Measurements from ENCODE around the gene ALK.

DNA sequence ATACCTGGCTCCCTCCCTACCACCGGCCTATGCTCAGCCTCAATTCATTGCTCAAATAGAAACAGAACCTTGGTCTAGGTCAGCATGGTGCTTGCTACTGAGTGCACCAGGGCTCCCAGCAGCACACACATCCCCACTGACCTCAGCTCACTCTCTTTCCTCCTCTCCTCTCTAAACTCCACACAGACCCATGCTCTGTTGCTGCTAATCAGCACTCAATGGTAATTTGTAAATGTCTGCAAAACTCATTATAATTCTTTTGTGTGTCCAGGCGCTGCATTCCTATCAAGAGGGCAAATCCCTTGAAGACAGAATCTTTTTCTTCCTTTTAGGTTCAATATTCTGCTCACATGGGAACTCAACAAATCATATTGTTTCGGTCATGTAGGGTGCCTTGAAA lies 424.0 kb downstream of the ALK start:
- TF ChIP-seq, protein P1, sequence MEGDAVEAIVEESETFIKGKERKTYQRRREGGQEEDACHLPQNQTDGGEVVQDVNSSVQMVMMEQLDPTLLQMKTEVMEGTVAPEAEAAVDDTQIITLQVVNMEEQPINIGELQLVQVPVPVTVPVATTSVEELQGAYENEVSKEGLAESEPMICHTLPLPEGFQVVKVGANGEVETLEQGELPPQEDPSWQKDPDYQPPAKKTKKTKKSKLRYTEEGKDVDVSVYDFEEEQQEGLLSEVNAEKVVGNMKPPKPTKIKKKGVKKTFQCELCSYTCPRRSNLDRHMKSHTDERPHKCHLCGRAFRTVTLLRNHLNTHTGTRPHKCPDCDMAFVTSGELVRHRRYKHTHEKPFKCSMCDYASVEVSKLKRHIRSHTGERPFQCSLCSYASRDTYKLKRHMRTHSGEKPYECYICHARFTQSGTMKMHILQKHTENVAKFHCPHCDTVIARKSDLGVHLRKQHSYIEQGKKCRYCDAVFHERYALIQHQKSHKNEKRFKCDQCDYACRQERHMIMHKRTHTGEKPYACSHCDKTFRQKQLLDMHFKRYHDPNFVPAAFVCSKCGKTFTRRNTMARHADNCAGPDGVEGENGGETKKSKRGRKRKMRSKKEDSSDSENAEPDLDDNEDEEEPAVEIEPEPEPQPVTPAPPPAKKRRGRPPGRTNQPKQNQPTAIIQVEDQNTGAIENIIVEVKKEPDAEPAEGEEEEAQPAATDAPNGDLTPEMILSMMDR (IDR thresholded peaks at IDR 0.05; ENCODE audit: low read length): no peak
- TF ChIP-seq EZH2 (IDR thresholded peaks at IDR 0.05; ENCODE audit: borderline replicate concordance, low read length): no peak
